ENCODE measurements around the gene S100A12.
A peak's percentile ranks its signal among the peaks of the same experiment; 100 is the strongest.
"Not testable (repeated sequence)": the region's sequence is repeated elsewhere in the genome, so short reads cannot be mapped to it uniquely, and the experiment has no call there.

The S100A12 gene

GRCh38 chr1:153375511-153375910 is at the start of gene S100A12:
S100A12 (minus strand) TSS chr1:153375621; CDS start chr1:153374592, 1,029 bp downstream.
- DNase-seq, result no peak

- DNase-seq, result peak; percentile 85
Measured at GRCh38 chr1:153422450-153423068, 47.1 kb upstream of the S100A12 start.

DNA sequence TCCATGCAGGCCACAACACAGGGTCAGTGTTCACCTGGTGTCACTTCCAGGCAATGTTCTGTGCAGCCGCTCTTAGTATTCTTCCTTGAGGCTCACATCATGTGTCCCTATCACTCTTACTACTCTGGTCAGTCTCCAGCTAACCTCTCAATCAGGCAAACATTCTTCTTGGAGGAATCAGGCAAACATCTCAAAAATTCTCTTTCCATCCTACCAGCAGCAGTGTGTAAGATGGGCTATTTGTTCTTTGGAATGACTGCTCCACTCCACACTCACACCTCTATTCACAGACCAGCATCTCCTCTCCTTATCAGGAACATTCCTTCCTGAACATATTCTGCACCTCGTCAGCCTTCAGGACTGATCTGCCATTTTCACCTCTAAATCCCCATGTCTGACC is 44.9 kb upstream of the S100A12 start:
- no peak for DNase-seq

DNA sequence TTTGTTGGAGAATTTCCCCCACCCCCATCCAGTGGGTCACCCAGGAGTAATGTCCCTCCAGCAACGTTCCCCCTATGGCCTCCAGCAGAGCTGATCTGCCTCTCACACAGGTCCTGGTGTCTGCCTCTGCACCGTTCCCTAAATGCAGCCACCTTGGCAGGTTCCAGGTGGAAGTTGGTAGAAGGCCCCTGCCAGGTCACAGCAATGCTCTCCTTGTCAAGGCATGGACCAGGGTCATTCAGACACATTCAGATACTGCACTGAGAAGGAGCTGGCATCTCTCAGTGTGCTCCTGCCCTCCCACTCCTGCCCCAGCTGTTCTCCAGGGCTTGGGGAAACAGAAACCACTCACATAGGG is 44.0 kb upstream of the S100A12 start:
- not testable (repeated sequence) for DNase-seq

- not testable (repeated sequence) for DNase-seq
Measured at GRCh38 chr1:153418758-153419435, 43.5 kb upstream of the S100A12 start.

- no peak for DNase-seq
Measured at GRCh38 chr1:153417136-153417888, 41.9 kb upstream of the S100A12 start.

GRCh38 chr1:153415850-153416570 is 40.6 kb upstream of the S100A12 start, which contains the start of gene S100A7A:
S100A7A (plus strand) TSS chr1:153416520; CDS start chr1:153418083, 1,563 bp downstream.
- DNase-seq, result no peak

DNA sequence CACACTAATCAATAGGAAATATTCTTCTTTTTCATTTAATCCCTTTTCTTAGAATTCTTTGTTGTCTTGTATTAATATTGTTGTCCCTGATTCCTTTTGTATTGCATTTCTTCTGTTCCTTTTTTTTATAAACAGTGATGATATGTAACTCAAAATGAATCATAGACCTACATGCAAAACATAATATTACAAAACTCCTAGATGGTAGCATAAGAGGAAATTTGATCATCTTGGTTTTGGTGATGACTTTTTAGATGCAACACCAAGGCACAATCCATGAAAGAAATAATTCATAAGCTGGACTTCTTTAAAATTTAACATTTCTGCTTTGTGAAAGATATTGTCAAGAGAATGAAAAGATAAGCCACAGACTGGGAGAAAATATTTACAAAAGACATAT is 38.5 kb upstream of the S100A12 start:
- not testable (repeated sequence) for DNase-seq

DNA sequence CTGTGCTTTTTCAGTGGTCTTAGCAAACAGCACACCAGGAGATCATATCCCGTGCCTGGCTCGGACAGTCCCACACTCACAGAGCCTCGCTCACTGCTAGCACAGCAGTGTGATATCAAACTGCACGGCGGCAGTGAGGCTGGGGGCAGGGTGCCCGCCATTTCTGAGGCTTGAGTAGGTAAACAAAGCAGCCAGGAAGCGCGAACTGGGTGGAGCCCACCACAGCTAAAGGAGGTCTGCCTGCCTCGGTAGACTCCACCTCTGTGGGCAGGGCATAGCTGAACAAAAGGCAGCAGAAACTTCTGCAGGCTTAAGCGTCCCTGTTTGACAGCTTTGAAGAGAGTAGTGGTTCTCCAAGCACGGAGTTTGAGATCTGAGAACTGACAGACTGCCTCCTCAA is 31.9 kb upstream of the S100A12 start:
- DNase-seq, result not testable (repeated sequence)

DNA sequence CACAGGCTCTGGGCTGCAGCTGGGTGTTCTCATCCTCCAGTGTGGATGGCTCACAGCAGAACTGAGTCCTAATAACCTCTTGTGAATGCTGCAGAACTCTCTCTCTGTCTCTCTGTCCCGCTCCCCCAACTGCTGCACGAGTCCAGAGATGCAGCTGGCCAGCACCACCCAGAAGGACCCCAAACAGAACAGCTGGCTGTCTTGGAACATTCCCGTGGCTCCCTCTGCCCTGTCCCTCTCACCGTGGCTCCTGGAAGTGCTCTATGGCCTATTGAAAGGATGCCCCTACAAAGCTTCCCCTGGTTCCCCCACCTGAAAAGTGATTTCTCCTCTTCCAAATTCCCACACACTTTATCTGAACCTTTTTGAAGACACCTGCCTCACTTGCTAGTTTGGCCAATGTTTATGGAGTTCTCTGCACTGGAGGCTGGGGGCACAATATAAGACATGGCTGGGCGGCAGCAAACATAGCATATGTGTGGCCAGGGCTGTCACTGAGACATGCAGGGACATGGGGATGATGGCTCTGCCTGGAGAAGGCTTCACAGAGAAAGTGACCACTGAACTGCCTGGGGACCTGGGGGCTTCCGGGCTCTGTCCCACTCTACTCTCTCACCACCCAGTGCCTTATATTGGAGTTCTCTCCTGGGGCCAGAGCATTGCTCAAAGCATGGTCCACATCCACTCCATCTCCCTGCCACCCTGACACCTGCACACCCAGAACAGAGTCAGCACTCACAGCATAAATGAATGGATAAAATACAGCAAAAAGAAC is 30.6 kb upstream of the S100A12 start:
- DNase-seq, result not testable (repeated sequence)

- DNase-seq, result peak; percentile 79
Measured at GRCh38 chr1:153404768-153405167, 29.3 kb upstream of the S100A12 start.

- DNase-seq, result no peak
Measured at GRCh38 chr1:153404086-153404635, 28.7 kb upstream of the S100A12 start.

DNA sequence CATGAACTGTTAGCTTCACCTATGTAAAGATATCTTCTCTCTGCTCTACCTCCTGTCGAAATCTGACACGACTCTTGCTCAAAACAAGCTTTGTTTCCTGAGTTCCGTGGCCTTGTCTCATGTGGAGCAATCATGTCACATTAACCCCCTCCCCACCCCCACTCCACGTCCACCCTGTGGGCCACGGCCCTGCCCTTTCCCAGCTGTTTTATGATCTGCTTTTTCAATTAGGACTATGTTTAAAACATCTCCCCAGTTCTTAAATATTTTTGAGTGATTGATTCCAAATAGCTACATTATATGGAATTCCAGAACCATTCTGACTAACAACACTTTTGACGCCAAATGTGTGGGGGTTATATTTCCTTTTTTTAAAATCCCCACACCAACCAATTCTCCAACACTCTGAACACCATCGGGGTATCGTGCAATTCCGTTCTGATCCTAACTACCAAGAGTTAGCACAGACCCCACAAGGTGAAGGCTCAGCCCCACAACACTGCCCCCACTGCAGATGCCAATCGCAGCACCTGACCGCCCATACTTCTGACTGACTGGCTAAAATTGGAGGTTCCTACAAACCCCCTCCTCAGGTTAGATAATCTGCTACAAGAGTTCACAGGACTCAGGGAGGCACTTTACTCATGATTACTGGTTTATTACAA is 28.1 kb upstream of the S100A12 start:
- no peak for DNase-seq

DNA sequence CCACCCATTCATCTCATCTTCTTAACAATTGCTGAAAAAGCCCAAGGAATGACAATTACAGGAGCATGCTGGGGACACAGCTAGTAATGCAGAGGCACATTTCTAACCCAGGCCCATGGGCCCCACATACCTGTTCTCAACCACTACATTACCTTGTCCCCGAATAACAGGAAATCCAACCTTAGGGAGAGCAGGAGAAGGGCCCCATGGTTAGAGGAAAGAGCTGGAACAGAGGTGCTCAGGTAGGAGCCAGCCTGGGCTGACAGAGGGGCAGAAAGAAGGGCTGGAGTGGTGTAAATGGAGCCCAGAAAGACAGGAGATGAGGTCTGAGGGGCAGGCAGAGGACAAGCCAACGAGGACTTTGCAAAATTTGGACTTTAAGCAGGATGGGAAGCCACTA is 26.8 kb upstream of the S100A12 start:
- no peak for DNase-seq

DNA sequence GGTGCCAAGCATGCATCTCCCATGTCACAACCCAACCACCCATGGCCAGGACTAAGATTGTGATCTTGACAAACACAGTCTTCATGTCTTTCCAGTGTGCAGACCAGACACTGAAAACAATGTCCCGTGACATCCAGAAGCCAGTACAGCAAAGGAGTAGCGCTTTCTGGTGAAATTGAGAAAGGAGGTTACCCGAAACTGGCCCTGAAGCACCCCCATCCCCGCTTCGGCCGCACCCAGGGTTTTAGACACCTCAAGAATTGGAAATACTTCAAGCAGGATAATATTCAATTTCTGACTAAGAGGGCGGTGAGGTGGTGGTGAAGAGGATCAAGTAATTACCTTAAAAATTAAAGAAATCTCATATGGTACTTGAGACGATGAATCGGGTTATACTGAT is 26.0 kb upstream of the S100A12 start:
- DNase-seq, result no peak

GRCh38 chr1:153400244-153400643 is 24.8 kb upstream of the S100A12 start:
- no peak for DNase-seq

DNA sequence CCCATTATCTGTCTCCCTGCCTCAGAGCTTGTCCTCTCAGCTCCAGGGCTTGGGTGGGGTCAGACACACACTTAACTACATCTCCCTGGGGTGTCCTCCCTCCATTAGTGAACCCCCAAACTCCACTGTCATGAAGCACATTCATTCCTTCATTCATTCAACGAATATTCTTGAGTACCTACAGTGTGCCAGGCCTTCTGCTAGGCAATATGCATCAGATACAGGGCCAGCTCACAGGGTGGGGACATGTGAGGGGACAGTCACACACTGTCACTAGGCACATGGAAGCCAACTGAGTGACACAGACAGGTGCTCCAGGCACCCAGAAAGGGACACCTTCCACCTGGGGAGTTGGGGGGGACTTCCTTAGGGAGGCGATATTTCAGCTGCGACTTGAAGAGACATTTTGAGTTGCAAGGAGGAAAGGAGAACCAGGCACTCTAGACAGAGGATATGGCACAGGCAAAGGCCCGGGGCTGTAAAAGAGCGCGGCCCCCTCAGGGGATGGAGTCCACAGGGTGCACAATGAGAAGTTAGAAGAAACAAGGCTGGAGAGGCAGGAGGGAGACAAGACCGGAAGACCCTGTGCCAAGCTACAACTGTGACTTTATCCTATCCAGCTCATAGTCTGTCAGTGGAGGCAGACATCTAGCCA is 24.1 kb upstream of the S100A12 start:
- no peak for DNase-seq

DNA sequence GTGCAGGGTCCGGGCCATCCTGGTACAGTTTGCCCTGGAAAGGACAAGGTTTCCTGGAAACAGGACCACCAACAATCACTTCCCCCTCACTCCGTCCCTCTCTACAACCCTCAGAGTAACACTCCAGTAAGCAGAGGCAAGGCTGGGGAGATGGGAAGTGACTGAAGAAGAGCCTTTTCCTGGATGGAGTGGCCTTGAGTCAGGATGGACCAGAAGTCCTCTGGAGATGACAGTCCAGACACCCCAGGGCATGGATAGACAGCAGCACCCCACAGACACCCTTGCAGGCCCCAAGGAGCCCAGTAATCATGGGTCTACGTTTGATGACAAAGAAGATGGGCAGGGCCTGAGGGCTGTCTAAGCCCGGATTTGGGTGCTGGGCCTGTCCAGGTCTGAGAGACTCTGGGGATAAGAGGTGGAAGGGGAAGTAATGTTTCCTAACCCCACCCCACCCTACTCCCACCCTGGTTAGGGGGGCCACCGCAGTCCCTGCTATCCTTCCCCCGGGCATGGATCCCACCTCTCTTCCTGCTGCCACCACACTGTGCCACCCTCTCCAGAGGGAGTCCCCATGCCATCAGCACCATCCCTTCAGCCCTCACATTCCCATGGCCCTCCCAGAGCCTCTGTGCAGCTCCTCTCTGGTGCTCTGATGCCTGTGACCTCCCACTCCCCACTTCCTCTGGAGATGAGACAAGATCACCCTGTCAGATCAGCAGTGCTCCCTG is 22.7 kb upstream of the S100A12 start:
- DNase-seq, result no peak

DNA sequence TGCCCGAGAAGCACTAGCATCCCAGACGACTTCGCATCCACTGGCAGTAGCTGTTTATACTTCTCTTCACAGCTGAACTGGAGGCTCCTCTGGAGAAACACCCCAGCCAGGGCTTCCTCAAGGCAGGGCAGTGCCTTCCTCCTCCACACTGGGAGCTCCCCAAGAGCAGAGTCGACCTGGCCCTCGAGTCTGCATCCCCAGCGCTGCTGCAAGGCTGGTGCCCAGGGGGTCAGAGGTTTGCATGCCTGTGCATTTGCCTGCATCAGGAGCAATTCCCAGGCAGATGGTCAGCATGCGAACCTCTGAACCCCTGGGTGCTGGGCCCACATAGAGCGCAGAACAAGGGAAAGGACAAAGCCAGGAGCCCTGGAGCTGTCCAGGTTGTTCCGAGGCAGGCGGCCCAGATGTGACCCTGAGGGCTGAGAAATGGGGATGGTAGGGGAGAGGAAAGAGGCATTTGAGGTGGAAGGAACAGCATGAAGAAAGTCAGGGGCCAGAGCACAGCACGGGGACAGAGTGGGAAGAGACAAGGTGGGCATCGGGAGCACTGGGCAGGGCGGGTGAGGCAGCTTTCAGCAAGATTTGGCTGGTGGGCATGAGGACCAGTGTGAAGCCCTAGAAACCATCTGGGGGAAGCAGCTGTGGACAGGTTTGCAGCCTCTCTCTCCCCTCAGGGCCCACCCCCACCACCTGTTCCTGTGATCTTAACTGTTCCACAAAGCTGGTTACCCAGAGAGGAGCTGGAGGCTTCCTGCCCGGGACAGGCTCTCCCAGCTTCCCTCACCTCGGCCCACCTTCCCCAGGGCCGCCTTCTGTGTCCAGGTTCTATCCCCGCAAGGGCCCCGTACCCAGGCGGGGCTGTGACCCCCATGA is 21.9 kb upstream of the S100A12 start:
- DNase-seq, result no peak
